ENCODE data around the gene LRFN2. TPM values are rescaled to one million over a fixed set of nuclear protein-coding genes. Genes with fewer than 3 reads are reported as not detected.

Gene LRFN2
- total RNA-seq, 2 donors from 2014 or later: not detected

- Histone ChIP-seq H3K4me1 (ENCODE audit: control insufficient read depth in 1 of 2, low read depth in 2 of 2) (no peaks in the 10 kb centered on the region), H3K27me3 (replicated peaks; ENCODE audit: insufficient read depth) (no peaks in the 10 kb centered on the region), H3K27ac (no peak overlapping the region), H3K9me3 (no peaks in the 10 kb centered on the region), H3K4me3 (no peak overlapping the region), H3K36me3 (no peaks in the 10 kb centered on the region)
- DNase-seq (ENCODE audit: low spot score): no peak
- no peak for ATAC-seq (ENCODE audit: insufficient number of reproducible peaks, low FRiP score, low read depth)
- TF ChIP-seq, protein P1, sequence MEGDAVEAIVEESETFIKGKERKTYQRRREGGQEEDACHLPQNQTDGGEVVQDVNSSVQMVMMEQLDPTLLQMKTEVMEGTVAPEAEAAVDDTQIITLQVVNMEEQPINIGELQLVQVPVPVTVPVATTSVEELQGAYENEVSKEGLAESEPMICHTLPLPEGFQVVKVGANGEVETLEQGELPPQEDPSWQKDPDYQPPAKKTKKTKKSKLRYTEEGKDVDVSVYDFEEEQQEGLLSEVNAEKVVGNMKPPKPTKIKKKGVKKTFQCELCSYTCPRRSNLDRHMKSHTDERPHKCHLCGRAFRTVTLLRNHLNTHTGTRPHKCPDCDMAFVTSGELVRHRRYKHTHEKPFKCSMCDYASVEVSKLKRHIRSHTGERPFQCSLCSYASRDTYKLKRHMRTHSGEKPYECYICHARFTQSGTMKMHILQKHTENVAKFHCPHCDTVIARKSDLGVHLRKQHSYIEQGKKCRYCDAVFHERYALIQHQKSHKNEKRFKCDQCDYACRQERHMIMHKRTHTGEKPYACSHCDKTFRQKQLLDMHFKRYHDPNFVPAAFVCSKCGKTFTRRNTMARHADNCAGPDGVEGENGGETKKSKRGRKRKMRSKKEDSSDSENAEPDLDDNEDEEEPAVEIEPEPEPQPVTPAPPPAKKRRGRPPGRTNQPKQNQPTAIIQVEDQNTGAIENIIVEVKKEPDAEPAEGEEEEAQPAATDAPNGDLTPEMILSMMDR (IDR thresholded peaks at IDR 0.05): no peak
Measured at GRCh38 chr6:40532349-40533000, 54.7 kb downstream of the LRFN2 start.

- TF ChIP-seq, protein P1 (IDR thresholded peaks at IDR 0.05): no peak
- Histone ChIP-seq H3K4me1 (ENCODE audit: control insufficient read depth in 1 of 2, low read depth in 2 of 2) (no peaks in the 10 kb centered on the region), H3K9me3 (no peaks in the 10 kb centered on the region), H3K4me3 (no peak overlapping the region), H3K27ac (no peak overlapping the region), H3K27me3 (replicated peaks; ENCODE audit: insufficient read depth) (no peaks in the 10 kb centered on the region), H3K36me3 (no peaks in the 10 kb centered on the region)
- ATAC-seq (ENCODE audit: insufficient number of reproducible peaks, low FRiP score, low read depth): no peak
- no peak for DNase-seq (ENCODE audit: low spot score)
Measured at GRCh38 chr6:40529919-40530318, 57.2 kb downstream of the LRFN2 start.

DNA sequence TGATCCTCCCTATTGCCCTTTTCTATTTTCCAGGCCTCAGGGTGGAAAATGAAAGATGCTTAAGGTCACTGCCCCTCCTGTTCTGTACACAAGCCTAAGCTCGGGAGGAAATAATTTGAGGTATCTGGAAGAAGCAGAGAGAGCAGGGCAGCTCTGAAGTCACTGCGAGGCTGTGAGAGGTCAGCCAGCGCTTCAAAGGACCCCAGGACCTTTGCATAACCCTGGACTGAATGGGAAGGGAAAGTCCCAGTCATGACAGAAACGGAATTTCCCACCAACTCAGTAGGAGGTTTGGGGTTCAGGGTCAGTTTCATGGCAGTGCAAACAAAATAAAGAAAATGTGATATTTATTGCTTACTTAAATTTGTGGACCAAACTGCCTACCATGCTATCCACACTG lies 58.1 kb downstream of the LRFN2 start:
- Histone ChIP-seq H3K9me3 (no peaks in the 10 kb centered on the region), H3K4me3 (no peak overlapping the region), H3K4me1 (ENCODE audit: control insufficient read depth in 1 of 2, low read depth in 2 of 2) (no peaks in the 10 kb centered on the region), H3K27ac (no peak overlapping the region), H3K27me3 (replicated peaks; ENCODE audit: insufficient read depth) (no peaks in the 10 kb centered on the region), H3K36me3 (no peaks in the 10 kb centered on the region)
- ATAC-seq (ENCODE audit: insufficient number of reproducible peaks, low FRiP score, low read depth) (no peak), DNase-seq (ENCODE audit: low spot score) (no peak)
- TF ChIP-seq, protein P1 (IDR thresholded peaks at IDR 0.05): no peak

DNA sequence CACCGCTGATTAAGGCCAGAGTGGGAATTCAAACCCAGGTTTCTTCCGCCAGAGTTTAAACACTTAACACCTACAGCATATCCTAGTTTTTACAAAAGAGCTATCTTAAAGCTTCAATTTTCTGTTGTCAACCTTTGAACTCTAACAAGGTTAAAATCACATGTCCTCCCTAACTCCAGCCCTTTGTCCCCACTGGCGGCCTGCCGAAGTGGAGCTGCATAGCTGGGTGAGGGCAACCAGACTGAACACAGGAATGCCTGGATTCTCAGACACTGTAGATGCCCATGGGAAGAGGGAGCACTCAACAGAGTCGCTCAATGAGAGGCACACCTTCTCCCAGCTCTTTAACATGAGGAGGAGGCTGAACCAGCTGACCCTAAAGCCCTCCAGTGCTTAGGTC lies 59.1 kb downstream of the LRFN2 start:
- Histone ChIP-seq H3K27ac (no peak overlapping the region), H3K4me1 (ENCODE audit: control insufficient read depth in 1 of 2, low read depth in 2 of 2) (no peaks in the 10 kb centered on the region), H3K36me3 (no peaks in the 10 kb centered on the region), H3K9me3 (no peaks in the 10 kb centered on the region), H3K27me3 (replicated peaks; ENCODE audit: insufficient read depth) (no peaks in the 10 kb centered on the region), H3K4me3 (no peak overlapping the region)
- no peak for DNase-seq (ENCODE audit: low spot score)
- TF ChIP-seq, protein P1 (IDR thresholded peaks at IDR 0.05): no peak
- ATAC-seq (ENCODE audit: insufficient number of reproducible peaks, low FRiP score, low read depth): no peak

GRCh38 chr6:40526036-40526435 lies 61.1 kb downstream of the LRFN2 start:
- DNase-seq (ENCODE audit: low spot score): no peak

More at GRCh38 chr6:40526036-40526435, 61.1 kb downstream of the LRFN2 start:
- H3K9me3 ChIP-seq: no peaks in the 10 kb centered on the region
- TF ChIP-seq, protein P1 (IDR thresholded peaks at IDR 0.05): no peak
- no peaks in the 10 kb centered on the region for H3K27me3 ChIP-seq (replicated peaks; ENCODE audit: insufficient read depth)
- no peaks in the 10 kb centered on the region for H3K36me3 ChIP-seq
- H3K4me1 ChIP-seq (ENCODE audit: control insufficient read depth in 1 of 2, low read depth in 2 of 2): no peaks in the 10 kb centered on the region
- ATAC-seq (ENCODE audit: insufficient number of reproducible peaks, low FRiP score, low read depth): no peak
- no peak overlapping the region for H3K4me3 ChIP-seq
- H3K27ac ChIP-seq: no peak overlapping the region

Data from thoracic aorta (tissue), 2 donors.